Mononuclear cell (primary cell): ENCODE data around the gene PF4V1. TPM values are rescaled to one million over a fixed set of nuclear protein-coding genes. Genes with fewer than 3 reads are reported as not detected.

Experiments used
- H3K27me3 ChIP-seq: 2 replicates; pipeline ENCODE4 v1.6.0; 2011; ENCODE audit warnings: low read length, control low read depth; ENCODE audit not compliant: insufficient read depth
- H3K4me1 ChIP-seq: 2 replicates; pipeline ENCODE4 v1.5.1; 2011; ENCODE audit warnings: mild to moderate bottlenecking, low read length, control low read depth; ENCODE audit not compliant: insufficient read depth
- H3K4me3 ChIP-seq: 2 replicates; pipeline ENCODE4 v1.5.1; 2011; ENCODE audit warnings: mild to moderate bottlenecking, low read length, moderate library complexity
- H3K9me3 ChIP-seq: 2 replicates; pipeline ENCODE4 v1.5.1; 2011; ENCODE audit warnings: low read depth, mild to moderate bottlenecking, control low read depth, low read length
- total RNA-seq: library from RNA; depleted of rRNA; stranded (reverse); fragments of >200 nt; gene quantifications from one replicate; pipeline ENCODE4 v1.2.3, GENCODE V29; 2012

Gene PF4V1
- total RNA-seq, 1 donor = 17.6 TPM

DNA sequence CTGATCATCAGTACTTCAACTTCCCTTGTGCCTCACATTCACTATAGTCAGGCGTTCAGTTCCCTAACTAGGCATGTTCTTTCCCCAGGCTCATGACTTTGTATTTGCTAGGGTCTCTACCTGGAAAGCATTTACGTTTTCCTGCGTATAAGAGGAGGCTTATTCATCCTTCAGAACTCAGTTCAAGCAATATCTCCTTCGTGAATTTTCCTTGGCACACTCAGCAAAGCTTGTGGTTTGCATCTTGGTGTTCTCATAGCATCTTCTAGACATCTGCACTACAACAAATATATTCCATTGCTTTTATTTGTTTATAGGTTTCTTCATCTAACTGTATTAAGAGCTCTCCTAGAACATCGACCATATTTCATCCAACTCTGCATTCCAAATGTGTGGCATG lies 14.0 kb upstream of the PF4V1 start:
- Histone ChIP-seq H3K4me3 (no peak overlapping the region), H3K27me3 (peaks cover 7% of the 10 kb centered on the region), H3K9me3 (no peaks in the 10 kb centered on the region), H3K4me1 (peaks cover 8% of the 10 kb centered on the region)

DNA sequence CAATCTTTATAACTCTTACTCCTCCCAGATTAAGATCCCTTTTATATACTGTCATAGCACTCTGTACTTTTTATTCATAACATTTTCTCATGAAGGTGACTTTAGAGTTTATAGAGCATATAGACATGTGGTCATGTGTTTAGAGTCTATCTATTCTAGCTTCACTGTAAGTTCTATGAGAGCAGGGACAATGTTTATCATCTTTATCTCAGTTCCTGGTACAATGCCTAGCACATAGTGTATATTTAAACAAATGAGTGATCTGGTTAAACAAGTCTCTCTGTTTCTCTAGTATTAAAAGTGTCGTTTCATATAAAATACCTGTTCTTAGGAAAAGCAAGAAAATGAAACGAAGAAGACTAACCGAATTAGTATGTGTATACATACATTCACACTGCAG lies 13.4 kb upstream of the PF4V1 start:
- H3K9me3 ChIP-seq = no peaks in the 10 kb centered on the region
- H3K4me3 ChIP-seq = no peak overlapping the region
- H3K4me1 ChIP-seq = peaks cover 8% of the 10 kb centered on the region
- H3K27me3 ChIP-seq = peaks cover 7% of the 10 kb centered on the region

DNA sequence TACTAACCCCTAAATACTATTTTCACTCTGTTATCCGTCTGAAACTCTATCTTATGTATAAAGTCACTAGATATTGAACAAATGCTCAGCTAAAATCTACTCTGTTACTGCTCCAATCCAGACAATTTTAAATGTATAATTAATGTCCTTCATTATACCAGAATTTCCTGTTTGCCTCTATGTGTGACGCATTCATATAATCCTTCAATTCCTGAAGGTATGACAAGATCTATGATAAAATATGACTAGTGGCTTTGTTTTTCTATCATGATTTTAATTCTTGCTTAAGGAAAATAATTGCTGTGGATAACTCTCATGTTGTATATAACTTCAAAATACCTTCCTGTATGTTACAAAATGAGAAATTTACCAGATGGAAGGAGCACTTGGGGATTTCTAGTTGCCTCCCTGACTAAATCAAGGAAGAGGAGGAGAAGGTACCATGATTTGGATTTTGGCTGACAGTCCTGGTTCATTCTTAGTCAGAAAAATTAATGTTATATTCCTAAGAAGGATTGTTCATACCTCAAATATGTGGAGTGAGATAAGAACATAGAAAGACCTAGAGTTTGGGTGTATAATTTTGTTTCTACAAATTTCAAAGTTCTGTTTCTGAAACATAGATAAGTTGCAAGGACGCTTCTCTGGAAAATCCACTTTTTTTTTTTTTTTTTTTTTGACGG lies 11.7 kb upstream of the PF4V1 start:
- peaks cover 7% of the 10 kb centered on the region for H3K27me3 ChIP-seq
- no peak overlapping the region for H3K4me3 ChIP-seq
- no peaks in the 10 kb centered on the region for H3K9me3 ChIP-seq
- peaks cover 8% of the 10 kb centered on the region for H3K4me1 ChIP-seq

GRCh38 chr4:73842696-73843095 lies 10.4 kb upstream of the PF4V1 start:
- Histone ChIP-seq H3K4me3 (no peak overlapping the region), H3K27me3 (peaks cover under 1% of the 10 kb centered on the region), H3K4me1 (peaks cover 5% of the 10 kb centered on the region), H3K9me3 (no peaks in the 10 kb centered on the region)

DNA sequence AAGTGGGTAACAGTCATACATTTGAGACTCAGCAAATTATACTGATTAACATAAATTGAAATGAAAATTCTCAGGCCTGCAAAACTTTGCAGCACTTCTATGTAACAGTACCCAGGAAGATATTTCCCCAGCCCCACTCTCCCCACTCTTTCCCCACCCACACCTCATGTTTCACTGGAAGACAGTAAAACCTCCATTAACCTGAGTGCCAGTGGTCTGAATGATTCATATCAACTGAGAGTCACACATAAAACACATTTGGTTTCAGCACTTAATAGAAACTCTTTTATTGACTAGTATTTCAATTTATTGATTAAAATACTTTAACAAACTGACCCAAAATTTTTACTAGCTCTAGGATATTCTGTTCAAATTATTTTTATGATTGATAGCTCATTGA lies 9.7 kb upstream of the PF4V1 start:
- Histone ChIP-seq H3K9me3 (no peaks in the 10 kb centered on the region), H3K4me3 (no peak overlapping the region), H3K27me3 (no peaks in the 10 kb centered on the region), H3K4me1 (peaks cover 10% of the 10 kb centered on the region)

- peaks cover 13% of the 10 kb centered on the region for H3K4me1 ChIP-seq
- H3K27me3 ChIP-seq = no peaks in the 10 kb centered on the region
- no peaks in the 10 kb centered on the region for H3K9me3 ChIP-seq
- H3K4me3 ChIP-seq = no peak overlapping the region
Measured at GRCh38 chr4:73844345-73844744, 8.8 kb upstream of the PF4V1 start.

GRCh38 chr4:73844806-73845205 lies 8.3 kb upstream of the PF4V1 start:
- peaks cover 13% of the 10 kb centered on the region for H3K4me1 ChIP-seq
- H3K4me3 ChIP-seq = no peak overlapping the region
- no peaks in the 10 kb centered on the region for H3K27me3 ChIP-seq
- no peaks in the 10 kb centered on the region for H3K9me3 ChIP-seq

GRCh38 chr4:73847526-73848182 lies 5.4 kb upstream of the PF4V1 start:
- H3K9me3 ChIP-seq = no peaks in the 10 kb centered on the region
- H3K27me3 ChIP-seq = no peaks in the 10 kb centered on the region
- H3K4me1 ChIP-seq = peaks cover 13% of the 10 kb centered on the region
- H3K4me3 ChIP-seq = no peak overlapping the region

GRCh38 chr4:73848183-73848777 lies 4.8 kb upstream of the PF4V1 start:
- Histone ChIP-seq H3K27me3 (no peaks in the 10 kb centered on the region), H3K4me1 (peaks cover 13% of the 10 kb centered on the region), H3K9me3 (no peaks in the 10 kb centered on the region), H3K4me3 (no peak overlapping the region)

DNA sequence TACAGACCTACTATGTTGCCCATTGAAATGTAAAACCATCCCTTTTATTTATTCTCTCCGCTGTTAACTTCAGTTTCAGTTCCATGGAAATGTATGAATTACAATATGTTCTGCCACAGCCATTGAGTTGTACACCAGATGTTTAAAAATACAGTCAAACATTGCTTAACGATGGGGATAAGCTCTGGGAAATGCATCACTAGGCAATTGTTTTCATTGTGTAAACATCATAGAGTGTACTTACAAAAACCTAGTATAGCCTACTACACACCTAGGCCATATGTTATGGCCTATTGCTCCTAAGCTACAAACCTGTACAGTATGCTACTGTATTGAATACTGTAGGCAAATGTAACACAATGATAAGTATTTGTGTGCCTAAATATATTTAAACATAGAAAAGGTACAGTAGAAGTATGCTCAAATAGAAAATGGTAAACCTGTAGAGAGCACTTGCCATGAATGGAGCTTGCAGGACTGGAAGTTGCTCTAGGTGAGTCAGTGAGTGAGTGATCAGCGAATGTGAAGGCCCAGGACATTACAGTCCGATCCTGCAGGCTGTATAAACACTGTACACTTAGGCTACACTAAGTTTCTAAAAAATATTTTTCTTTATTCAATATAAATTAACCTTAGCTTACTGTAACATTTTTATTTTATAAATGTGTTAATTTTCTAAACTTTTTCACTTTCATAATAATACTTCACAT lies 2.7 kb upstream of the PF4V1 start:
- Histone ChIP-seq H3K4me1 (peaks cover 18% of the 10 kb centered on the region), H3K4me3 (no peak overlapping the region), H3K27me3 (no peaks in the 10 kb centered on the region), H3K9me3 (no peaks in the 10 kb centered on the region)

- Histone ChIP-seq H3K4me1 (peaks cover 18% of the 10 kb centered on the region), H3K4me3 (no peak overlapping the region), H3K9me3 (no peaks in the 10 kb centered on the region), H3K27me3 (no peaks in the 10 kb centered on the region)
Measured at GRCh38 chr4:73851293-73851692, 1.8 kb upstream of the PF4V1 start.

DNA sequence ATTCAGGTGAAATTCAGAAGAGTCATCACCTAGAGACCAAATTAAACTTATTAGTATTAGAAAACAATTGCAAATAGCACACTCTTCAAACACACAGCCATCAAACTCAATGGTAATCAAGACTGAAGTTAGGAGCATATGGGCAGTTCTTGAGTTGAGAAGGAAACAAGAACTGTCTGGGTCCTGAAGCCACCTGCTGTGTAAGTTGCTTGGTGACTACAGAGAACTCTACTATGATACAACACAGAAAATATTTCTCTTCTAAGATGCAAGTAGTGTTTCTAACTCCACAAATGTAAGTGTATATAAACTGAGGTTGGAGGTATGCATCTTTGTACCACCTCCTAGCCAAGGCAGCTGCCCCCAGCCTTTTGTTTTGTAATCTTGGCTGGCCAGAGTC lies 325 bp upstream of the PF4V1 start:
- Histone ChIP-seq H3K4me3 (no peak overlapping the region), H3K4me1 (peaks cover 12% of the 10 kb centered on the region), H3K9me3 (no peaks in the 10 kb centered on the region), H3K27me3 (no peaks in the 10 kb centered on the region)

GRCh38 chr4:73853718-73854473 lies 800 bp downstream of the PF4V1 start:
- Histone ChIP-seq H3K9me3 (no peaks in the 10 kb centered on the region), H3K4me3 (no peak overlapping the region), H3K27me3 (no peaks in the 10 kb centered on the region), H3K4me1 (peaks cover 5% of the 10 kb centered on the region)

DNA sequence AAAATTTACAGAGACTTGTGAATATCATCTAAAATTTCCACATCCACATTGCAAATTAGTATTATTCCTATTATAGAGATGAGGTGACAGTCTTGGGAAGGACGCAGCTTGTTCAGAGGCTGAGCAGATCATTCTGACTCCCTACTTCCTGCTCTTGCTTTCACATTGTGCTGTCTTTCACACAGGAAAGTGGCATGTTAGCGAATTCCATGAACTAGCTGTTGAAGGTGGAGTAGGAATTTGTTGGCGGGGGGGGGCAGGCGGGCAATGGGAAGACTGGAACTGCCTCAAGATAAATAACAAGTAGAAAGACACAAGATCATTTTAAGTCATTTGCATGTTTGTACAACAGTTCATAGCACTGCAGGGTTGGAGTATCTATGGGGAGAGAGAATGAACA lies 2.3 kb downstream of the PF4V1 start:
- peaks cover 5% of the 10 kb centered on the region for H3K4me1 ChIP-seq
- no peaks in the 10 kb centered on the region for H3K27me3 ChIP-seq
- no peak overlapping the region for H3K4me3 ChIP-seq
- H3K9me3 ChIP-seq = no peaks in the 10 kb centered on the region

DNA sequence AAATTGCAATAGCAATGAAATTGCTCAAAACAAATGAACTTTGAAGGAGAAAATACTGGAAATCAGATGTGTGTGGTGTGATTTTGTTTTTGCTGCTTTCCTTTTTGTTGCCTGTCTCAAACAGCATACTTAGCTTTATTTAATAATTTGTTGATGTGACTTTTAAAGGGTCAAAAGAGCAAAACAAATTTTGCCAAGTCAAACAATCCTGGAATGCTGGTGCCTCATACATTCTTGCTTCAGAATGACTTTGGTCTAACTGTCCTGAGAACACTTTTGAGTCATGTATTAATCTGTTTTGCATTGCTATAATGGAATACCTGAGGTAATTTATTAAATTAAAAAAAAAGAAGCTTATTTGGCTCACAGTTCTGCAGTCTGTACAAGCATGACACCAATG lies 3.4 kb downstream of the PF4V1 start:
- Histone ChIP-seq H3K27me3 (no peaks in the 10 kb centered on the region), H3K9me3 (no peaks in the 10 kb centered on the region), H3K4me1 (peaks cover 5% of the 10 kb centered on the region), H3K4me3 (no peak overlapping the region)
